Limb (tissue), 2 donors: ENCODE data around the gene HES4.
"Not testable (repeated sequence)": the region's sequence is repeated elsewhere in the genome, so short reads cannot be mapped to it uniquely, and the experiment has no call there.

Experiments used
- DNase-seq, 2 donors: peaks; one replicate each; pipeline ENCODE4 v3.0.0-alpha.2; 2016; ENCODE audit errors: extremely low spot score in 2 of 2

The HES4 gene

DNA sequence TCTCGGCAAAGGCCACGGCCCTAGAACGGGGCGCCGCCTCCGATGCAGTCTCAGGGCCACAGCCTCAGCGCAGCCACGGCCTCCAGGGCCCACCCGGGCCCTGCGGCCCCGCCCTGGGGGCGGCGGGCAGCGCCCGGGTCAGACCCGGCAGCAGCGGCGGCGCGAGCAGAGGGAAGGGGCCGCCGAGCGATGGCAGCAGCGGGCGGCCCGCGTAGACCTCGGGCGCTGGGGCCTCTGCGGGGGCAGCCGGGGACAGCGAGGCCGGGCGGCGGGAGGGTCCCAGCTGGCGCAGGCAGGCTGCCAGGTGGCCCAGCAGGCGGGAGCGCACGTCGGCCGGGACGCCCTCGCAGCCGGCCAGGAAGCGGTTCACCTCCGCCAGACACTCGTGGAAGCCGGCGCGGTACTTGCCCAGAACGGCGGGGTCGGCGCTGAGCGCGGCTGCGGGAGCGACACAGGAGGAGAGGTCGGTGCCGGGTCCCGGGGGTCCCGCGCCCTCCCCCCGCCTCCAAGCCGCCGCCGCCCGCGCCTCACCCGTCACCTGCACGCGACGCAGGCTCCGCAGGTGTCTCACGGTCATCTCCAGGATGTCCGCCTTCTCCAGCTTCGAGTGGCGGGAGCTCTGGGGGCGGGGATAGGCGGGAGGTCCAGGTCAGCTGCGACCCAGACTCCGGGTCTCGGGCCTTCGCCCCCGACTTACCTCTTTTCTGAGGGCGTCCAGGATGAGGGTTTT lies 737 bp downstream of the HES4 start:
- peak in 1 of 2 donors; percentile 67 for DNase-seq

GRCh38 chr1:998745-998994 lies 1.2 kb downstream of the HES4 start:
- DNase-seq = peak in 1 of 2 donors; percentile 73

DNA sequence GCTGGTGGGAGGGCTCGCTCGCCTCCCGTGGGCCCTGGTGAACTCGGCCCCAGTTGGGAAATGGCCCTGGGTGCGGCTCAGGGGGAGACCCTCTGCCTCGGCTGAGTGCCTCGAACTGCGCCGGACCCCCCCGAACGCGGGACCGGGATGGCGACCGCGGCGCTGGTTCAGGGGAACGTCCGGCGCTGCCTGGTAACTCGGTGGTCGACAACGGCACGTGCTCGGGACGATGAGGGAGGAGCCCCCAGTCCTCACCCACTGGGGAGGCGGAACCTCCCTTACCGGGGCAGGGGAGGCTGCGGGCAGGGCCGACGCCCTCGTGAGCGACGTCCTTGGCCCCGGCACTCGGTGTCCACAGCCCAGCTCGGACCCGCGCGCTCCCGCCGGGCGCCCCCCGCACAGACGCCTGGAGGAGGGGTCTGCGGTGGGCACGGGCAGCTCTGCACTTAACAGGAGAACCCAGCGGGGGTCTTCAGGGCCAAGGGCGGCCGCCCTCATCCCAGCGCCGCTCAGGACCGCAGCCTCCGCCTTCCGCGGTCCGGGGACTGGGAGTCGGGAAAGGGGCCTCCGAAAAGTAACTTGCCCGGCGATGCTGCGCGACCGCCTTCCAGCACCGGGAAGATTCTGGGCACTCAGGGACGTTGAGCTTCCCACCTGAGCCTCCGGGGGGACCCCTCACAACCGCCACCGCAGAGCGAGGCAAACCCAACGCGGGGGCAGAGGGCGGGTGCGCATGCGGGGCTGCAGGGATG lies 1.7 kb downstream of the HES4 start:
- peak in 1 of 2 donors; percentile 46 for DNase-seq

- no peak for DNase-seq
Observed at GRCh38 chr1:997713-997992, 2.2 kb downstream of the HES4 start.

GRCh38 chr1:996851-997712 lies 2.8 kb downstream of the HES4 start:
- DNase-seq = peak in 1 of 2 donors; percentile 39

DNA sequence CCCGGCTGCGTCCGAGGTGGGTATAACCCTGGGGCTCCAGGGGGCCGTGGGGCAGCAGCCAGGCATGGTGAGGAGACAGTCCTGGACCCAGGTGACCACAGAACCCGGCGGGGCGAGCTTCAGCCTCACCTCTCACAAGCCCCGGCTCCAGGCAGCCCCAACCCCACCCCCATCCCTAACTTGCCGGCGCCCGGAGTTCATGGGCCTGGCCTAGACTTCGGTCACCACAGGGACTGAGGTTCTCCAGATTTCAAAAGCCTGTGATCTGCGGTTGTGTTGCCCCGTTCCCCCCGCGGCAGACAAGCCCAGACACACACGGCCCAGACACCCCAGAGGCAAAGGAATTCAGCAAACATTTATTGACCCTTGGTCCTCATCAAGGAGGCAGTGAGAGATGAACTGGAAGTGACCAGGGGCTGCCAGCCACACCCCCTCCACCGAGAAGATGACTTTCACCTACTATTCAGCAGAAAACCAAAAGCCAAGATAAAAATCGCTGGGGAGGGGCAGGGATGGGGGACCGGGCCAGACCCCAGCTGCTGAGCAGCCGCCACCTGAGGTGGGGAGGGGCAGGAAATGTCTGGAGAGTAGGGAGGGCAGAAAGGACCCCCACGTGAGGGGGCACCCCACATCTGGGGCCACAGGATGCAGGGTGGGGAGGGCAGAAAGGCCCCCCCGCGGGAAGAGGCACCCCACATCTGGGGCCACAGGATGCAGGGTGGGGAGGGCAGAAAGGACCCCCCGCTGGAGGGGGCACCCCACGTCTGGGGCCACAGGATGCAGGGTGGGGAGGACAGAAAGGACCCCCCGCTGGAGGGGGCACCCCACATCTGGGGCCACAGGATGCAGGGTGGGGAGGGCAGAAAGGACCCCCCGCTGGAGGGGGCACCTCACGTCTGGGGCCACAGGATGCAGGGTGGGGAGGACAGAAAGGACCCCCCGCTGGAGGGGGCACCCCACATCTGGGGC lies 3.9 kb downstream of the HES4 start:
- peak in 1 of 2 donors; percentile 35 for DNase-seq

GRCh38 chr1:994546-994945 lies 5.4 kb downstream of the HES4 start:
- DNase-seq = not testable (repeated sequence)

DNA sequence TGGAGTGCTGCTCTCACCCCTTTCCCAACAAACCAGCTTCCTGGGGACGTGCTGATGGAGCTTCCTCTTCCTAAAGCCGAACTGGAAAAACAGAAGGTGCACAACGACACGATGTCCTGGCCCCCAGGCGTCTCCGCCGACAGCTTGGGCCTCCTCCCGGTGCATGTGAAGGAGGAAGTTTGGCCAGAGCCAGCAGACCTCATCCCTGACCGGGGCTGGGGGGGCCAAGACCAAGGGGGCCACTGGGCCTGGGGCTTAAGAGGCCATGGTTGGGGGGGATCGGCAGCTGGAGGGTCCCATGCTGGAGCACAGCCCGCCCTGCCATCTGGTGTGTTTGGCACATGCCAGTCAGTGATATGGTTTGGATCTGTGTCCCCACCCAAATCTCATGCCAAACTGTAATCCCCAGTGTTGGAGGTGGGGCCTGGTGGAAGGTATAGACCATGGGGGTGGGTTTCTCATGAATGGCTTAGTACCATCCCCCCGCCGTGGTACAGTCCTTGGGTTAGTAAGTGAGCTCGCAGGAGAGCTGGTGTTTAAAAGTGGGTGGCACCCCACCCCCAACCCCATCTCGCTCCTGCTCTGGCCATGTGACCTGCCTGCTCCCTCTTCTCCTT lies 6.4 kb downstream of the HES4 start:
- no peak for DNase-seq

DNA sequence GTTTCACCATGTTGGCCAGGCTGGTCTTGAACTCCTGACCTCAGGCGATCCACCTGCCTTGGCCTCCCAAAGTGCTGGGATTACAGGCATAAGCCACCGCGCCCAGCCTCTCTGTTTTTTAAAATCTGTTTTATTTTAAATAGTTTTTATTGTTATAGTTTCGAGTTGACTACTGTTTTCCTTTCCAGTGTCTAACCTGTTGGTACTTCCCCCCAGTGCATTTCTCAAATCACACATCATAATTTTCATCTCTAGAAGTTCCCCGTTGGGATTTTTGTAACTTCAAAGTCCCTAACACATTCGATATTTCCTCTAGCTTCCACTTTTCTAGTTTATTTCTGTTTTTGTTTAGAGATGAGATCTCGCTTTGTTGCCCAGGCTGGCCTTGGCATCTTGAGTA lies 7.5 kb downstream of the HES4 start:
- DNase-seq = no peak

DNA sequence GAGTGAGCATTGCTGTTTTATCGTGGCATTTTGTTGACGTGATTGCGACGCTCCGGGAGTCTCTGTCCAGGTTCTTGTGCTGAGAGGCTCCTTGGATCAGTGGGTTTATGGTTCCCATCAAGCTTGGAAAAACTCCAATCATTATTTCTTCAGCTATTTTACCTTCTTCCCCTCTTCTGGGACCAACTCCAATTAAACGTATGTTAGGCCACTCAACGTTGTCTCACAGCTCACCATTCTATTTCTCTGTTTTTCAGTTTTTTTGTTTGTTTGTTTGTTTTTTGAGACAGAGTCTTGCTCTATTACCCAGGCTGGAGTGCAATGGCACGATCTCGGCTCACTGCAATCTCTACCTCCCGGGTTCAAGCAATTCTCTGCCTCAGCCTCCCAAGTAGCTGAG lies 8.0 kb downstream of the HES4 start:
- no peak for DNase-seq

DNA sequence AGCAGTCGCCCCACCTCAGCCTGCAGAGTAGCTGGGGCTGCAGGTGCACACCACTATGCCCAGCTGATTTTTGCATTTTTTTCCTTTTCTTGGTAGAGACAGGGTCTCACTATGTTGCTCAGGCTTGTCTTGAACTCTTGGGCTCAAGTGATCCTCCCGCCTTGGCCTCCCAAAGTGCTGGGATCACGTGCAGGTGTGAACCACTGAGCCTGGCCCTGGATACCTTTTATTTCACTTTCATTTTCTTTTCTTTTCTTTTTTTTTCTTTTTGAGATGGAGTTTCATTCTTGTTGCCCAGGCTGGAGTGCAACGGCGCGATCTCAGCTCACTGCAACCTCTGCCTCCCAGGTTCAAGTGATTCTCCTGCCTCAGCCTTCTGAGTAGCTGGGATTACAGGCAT lies 8.6 kb downstream of the HES4 start:
- not testable (repeated sequence) for DNase-seq

- DNase-seq = not testable (repeated sequence)
Observed at GRCh38 chr1:988061-988460, 11.8 kb downstream of the HES4 start.

DNA sequence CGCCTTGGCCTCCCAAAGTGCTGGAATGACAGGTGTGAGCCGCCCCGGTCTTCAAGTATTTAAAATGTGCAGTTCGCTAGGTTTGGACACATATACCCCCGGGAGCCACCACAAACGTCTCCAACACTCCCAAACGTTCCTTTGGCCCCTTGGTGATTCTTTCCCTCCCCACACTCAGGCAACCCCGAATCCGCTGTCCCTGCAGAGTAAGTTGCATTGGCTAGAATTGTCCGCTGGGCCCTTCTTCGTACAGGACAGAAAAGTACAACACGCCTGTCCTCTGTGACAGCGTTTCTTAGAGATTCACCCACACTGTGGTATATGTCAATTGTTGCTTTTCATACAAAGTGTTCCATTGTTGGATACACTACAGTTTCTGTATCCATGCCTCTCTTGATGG lies 14.8 kb downstream of the HES4 start:
- no peak for DNase-seq

DNA sequence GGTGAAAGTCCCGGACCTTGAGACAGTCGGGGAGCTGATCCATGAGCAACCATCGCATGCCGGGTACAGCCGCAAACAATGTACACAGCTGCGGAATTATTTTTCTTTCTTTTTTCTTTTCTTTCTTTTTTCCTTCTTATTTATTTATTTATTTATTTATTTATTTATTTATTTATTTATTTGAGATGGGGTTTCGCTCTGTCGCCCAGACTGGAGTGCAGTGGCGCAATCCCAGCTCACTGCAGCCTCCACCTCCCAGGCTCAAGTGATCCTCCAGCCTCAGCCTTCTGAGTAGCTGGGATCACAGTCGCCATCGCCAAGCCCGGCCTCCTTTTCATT lies 15.5 kb downstream of the HES4 start:
- no peak for DNase-seq

DNA sequence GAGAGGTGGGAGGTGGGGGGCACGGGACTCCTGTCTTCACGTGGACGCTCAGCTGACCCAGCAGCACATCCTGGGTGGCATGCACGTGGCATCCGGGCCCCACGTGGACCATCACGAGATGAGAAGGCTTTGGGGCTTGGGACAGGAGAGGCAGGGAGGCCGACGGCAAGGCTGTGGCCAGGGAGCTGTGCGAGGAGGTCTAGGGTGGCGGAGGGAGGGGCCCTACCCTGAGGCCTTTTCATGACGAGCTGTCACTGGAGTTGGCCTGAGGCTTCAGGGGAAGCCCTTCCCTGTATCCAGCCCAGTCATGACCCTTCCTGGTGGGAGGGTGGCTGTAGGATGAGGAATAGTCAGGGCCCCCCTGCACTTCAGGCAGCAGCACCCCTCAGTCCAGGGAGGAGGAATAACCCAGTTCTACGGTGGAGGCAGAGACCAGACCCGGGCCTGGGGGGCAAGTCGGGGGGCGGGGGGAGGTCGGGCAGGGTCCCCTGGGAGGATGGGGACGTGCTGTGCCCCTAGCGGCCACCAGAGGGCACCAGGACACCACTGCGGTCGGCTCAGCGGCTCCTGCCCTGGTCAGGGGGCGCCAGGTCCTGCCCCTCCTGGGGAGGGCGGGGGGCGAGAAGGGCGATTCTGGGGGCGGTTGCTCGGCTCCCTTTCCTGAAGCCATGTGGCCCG lies 16.0 kb downstream of the HES4 start:
- DNase-seq = peak; percentile 32 to 83

DNA sequence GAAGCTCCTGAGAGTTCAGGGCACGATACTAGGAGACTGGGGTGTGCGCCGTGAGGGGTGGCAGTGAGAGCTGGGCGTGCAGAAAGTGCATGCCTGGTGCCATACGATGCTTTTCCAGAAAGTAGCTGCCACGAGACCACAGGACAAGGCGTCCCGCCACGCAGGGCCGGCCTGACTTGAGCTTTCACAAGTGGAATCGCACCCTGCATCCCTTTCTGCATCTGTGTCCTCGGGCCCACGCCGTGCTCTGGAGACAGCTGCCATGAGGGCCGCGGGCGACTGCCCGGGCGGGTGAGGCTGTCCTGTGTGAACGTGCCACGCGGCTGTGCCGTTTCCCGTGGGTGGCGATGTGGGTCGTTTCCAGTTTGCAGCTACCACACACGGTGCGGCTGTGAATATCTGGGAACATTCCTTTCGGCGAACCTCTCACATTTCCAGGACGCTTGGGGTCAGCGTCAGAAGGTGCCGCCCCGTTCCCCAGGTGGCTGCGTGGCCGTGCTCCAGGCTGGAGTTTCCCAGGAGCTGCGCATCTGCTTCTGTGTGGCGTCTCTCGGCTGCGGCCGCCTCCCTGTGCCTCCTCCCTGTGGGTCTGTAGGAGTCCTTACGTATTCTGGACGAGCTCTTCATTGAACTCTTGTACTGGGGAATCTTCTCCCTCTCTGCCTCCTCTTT lies 17.0 kb downstream of the HES4 start:
- no peak for DNase-seq

DNA sequence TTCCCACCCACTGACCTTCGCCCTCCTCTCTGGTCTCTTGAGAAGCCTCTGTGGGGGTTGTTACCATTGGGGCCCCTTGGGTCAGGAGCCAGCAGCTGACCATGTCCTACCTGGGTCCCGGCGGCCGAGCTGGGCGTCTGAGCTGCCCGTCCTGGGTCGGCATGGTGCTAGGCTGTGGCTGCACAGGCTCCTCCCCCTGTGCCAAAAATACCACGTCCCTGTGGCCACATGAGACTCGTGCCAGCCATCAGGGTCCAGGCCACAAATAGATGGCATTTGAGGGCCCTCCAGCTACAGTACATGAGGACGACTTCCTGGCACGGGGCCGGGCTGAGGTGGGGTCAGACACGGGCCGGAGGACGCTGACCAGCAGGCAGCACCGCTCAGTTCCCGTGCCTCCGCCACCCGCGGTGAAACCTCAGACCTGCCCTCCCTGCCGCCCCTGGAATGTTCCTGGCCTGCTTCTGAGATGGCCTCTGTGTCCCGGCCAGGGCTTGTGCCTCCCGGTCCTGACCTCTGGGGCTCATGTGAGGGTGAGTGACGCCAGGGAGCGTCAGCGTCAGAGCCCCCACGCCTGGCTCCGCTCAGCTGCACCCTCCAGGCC lies 17.8 kb downstream of the HES4 start, which contains the start of gene PERM1:
TSS of gene PERM1 (minus strand) at position 139 of the 604 bp plus-strand sequence. CDS start 1,064 bp downstream, outside the sequence.
- peak in 1 of 2 donors; percentile 29 for DNase-seq

DNA sequence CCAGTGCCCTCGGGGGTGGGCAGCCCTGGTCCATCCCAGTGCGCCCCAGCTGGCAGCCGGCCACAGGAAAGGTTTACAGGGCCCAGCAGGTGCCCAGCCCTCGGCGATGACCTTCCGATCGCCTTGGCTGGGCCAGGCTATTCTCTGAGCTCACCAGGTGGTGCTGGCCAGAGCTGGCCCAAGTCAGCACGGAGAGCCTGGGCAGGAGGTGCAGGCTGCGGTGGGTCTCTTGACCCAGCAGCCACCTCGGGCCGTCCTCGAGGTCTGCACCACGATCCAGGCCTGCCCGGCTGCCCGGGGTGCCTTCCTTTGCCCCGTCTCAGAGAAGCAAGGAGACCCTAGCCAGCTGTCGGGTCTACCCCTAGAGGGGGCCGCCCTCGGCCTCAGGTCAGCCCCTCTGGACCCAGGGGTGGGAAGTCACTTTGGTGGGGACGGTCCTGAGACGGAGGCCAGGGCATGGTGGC lies 18.4 kb downstream of the HES4 start:
- DNase-seq = no peak
